ENCODE data around the gene NXPH3. TPM values are rescaled to one million over a fixed set of nuclear protein-coding genes. Genes with fewer than 3 reads are reported as not detected.

The NXPH3 gene
- total RNA-seq, 6 experiments from 2014 or later: 0.09 to 0.43 (median 0.21) TPM; not detected in 1

DNA sequence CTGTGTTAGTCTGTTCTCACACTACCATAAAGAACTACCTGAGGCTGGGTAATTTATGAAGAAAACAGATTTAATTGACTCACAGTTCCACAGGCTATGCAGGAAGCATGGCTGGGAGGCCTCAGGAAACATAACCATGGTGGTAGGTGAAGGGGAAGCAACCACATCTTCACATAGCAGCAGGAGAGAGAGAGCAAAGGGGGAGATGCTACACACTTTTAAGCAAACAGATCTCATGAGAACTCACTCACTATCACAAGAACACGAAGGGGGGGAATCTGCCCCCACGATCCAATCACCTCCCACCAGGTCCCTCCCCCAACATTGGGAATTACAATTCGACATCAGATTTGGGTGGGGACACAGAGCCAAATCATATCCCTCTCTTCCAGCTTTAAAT lies 31.8 kb upstream of the NXPH3 start:
- Histone ChIP-seq H3K4me1 (peaks cover 0 to 7% (median 0%) of the 10 kb centered on the region in 4 donors), H3K4me3 (no peak overlapping the region), H3K27me3 (no peaks in the 10 kb centered on the region), H3K9me3 (no peaks in the 10 kb centered on the region), H3K27ac (no peak overlapping the region), H3K36me3 (no peaks in the 10 kb centered on the region)
- DNase-seq: no peak
- ATAC-seq: no peak
- WGBS (ENCODE audit: insufficient coverage, low coverage, low lambda C conversion rate, missing lambda C conversion rate): 67% methylated on average over 1 of the region's 3 CpGs
- intact Hi-C loops (cut with DNase I): no loop called here
- TF ChIP-seq POLR2A (IDR thresholded peaks at IDR 0.05): no peak
- TF ChIP-seq, protein P1, sequence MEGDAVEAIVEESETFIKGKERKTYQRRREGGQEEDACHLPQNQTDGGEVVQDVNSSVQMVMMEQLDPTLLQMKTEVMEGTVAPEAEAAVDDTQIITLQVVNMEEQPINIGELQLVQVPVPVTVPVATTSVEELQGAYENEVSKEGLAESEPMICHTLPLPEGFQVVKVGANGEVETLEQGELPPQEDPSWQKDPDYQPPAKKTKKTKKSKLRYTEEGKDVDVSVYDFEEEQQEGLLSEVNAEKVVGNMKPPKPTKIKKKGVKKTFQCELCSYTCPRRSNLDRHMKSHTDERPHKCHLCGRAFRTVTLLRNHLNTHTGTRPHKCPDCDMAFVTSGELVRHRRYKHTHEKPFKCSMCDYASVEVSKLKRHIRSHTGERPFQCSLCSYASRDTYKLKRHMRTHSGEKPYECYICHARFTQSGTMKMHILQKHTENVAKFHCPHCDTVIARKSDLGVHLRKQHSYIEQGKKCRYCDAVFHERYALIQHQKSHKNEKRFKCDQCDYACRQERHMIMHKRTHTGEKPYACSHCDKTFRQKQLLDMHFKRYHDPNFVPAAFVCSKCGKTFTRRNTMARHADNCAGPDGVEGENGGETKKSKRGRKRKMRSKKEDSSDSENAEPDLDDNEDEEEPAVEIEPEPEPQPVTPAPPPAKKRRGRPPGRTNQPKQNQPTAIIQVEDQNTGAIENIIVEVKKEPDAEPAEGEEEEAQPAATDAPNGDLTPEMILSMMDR (IDR thresholded peaks at IDR 0.05): no peak

DNA sequence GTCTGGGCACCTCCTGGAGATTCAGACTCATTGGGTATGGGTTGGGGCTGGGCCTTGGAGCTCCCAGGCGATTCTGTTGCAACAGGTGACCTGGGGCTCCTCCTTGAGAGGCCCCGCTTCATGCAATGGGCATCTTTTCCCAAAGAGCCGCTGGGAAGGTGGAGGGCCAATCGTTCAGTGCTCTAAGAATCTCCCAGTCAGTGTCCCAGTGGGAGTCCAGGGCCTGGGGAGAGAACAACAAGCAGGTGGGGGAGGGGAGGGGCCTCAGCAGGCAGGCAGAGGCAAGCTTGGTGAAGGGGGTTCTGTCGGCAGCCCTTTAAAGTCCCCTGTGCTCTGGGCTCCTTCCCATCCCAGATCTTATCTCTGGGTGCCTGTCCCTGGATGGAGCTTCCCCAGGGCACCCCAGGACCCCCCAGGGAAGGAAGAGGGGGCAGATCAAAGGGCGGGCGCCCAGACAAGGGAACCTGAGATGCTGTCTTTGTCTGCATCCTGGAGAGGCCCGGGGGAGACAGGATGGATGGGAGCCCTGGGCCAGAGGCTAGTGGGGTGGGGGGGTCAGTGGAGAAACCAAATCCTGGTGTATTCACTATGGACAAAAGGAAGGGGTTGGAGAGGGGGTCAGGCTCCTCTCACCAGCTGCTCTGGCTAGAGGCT lies 30.5 kb upstream of the NXPH3 start:
- no peaks in the 10 kb centered on the region for H3K9me3 ChIP-seq
- TF ChIP-seq, protein P1 (IDR thresholded peaks at IDR 0.05): no peak
- TF ChIP-seq POLR2A (IDR thresholded peaks at IDR 0.05): no peak
- intact Hi-C loops (cut with DNase I): no loop called here
- ATAC-seq (no peak), DNase-seq (no peak)
- H3K36me3 ChIP-seq: no peaks in the 10 kb centered on the region
- no peak overlapping the region for H3K4me3 ChIP-seq
- no peaks in the 10 kb centered on the region for H3K27me3 ChIP-seq
- peaks cover 0 to 7% (median 0%) of the 10 kb centered on the region in 4 donors for H3K4me1 ChIP-seq
- no peak overlapping the region for H3K27ac ChIP-seq
- WGBS (ENCODE audit: insufficient coverage, low coverage, low lambda C conversion rate, missing lambda C conversion rate): 67% methylated on average over 2 of the region's 8 CpGs

DNA sequence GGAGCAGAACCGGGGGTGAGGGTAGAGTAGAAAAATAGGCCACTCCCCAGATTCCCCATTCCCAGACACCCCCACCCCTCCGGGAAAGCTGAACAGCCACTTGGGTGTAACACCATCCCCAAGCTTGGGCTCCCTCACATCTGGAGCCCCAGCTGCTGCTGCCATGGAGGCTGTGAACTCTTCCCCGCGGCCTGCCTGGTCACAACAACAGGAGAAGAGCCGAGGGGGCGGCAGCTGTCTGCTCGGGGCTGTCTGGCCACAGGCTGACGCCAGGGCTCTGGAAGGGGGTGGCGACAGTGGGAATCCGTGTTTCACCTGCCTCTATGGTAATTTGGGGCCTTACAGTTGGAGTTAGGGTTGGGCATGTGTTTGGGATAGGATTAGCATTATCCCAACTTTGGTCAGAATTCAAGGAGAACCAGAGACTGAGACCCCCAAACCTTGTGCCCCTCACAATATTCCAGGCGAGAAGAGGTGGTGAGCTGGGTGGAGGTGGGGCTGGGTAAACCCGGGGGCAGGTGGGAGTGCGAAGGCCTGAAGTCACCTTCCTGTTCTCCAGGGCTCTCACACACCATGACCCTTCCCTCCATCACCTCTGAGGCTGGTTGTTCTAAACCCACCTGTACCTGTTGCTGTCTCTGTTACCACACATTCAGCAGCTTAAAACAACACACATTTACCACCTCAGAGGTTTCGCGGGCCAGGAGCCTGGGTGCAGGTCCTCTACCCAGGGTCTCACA lies 29.7 kb upstream of the NXPH3 start:
- TF ChIP-seq, protein P1 (IDR thresholded peaks at IDR 0.05): no peak
- TF ChIP-seq POLR2A (IDR thresholded peaks at IDR 0.05): no peak
- Histone ChIP-seq H3K36me3 (no peaks in the 10 kb centered on the region), H3K4me1 (peaks cover 0 to 8% (median under 1%) of the 10 kb centered on the region in 4 donors), H3K9me3 (no peaks in the 10 kb centered on the region), H3K27me3 (no peaks in the 10 kb centered on the region), H3K4me3 (no peak overlapping the region), H3K27ac (no peak overlapping the region)
- no peak for ATAC-seq
- WGBS (ENCODE audit: insufficient coverage, low coverage, low lambda C conversion rate, missing lambda C conversion rate): 60% methylated on average over 1 of the region's 15 CpGs
- no peak for DNase-seq
- intact Hi-C loops (cut with DNase I): no loop called here

DNA sequence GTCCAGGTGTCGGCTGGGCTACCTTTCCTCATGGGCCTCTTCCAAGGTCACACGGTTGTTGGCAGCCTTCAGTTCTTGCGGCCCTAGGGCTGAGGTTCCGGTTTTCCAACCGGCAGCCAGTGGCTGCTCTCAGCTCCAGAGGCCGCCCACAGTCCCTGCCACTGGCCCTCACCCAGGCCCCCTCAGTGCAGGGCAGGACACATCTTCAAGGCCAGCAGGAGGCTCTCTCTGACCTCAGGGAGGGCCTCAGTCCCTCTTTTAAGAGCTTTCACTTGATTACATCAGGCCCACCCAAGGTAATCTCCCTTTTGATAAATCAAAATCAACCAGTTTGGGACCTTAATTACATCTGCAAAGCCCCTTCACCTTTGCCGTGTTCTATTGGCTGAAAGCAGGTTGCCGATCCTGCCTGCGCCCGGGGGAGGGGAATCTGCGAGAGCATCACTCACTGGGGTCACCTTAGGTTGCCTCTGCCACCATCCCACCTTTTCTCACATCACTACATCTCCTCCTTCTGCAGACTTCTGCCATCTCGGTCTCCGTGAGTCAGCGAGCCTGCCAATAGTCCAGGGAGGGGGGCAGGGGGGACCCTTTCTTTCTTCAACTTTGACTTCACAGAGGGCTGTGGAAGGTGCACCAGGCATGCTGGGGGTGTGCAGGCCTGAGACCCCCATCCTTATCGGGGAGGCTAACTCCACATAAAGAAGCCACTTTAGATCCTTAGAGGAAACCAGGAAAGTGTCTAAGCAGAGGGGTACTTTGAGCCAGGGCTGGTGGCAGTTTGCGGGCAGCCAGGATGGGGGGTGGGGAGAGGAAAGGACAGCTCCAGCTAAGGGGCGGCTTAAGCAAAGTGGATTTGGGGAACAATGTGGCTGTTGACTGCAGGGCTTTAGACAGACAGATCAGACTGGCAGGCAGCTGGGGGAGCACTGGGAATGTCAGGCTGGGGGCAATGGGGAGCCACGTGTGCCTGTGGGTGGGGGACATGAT lies 28.8 kb upstream of the NXPH3 start:
- WGBS (ENCODE audit: insufficient coverage, low coverage, low lambda C conversion rate, missing lambda C conversion rate): 90% methylated on average over 9 of the region's 18 CpGs
- no peak overlapping the region for H3K27ac ChIP-seq
- DNase-seq: no peak
- TF ChIP-seq POLR2A (IDR thresholded peaks at IDR 0.05): no peak
- TF ChIP-seq, protein P1 (IDR thresholded peaks at IDR 0.05): no peak
- intact Hi-C loops (cut with DNase I): no loop called here
- ATAC-seq: no peak
- no peaks in the 10 kb centered on the region for H3K9me3 ChIP-seq
- peaks cover 0 to 16% (median 5%) of the 10 kb centered on the region in 4 donors for H3K4me1 ChIP-seq
- H3K36me3 ChIP-seq: no peaks in the 10 kb centered on the region
- no peaks in the 10 kb centered on the region for H3K27me3 ChIP-seq
- no peak overlapping the region for H3K4me3 ChIP-seq
